Body of pancreas (tissue), 4 donors: Measurements from ENCODE around the gene DCP1A.

ENCODE experiments used
- CTCF ChIP-seq, 7 experiments: fragments of 450-650 bp in 4 of 7; fragments of 200-600 bp in 3 of 7; sonication (generic) in 3 of 7; IDR thresholded peaks; one replicate each; pipeline ENCODE4 v1.5.1; 2016 to 2019; ENCODE audit warnings: antibody characterized with exemption in 7 of 7
- POLR2A ChIP-seq, 3 donors: fragments of 450-650 bp; IDR thresholded peaks; one replicate each; pipeline ENCODE4 v1.6.1; 2016; ENCODE audit warnings: antibody characterized with exemption in 3 of 3, mild to moderate bottlenecking in 2 of 3

GRCh38 chr3:53312832-53313231 lies 34.5 kb downstream of the DCP1A start:
- TF ChIP-seq CTCF (IDR thresholded peaks at IDR 0.05): no peak
- TF ChIP-seq POLR2A (IDR thresholded peaks at IDR 0.05): no peak
